ENCODE data around the gene SHROOM4.

GRCh38 chrX:50622751-50623150, 191.2 kb downstream of the SHROOM4 start:
- TF ChIP-seq, protein P1, sequence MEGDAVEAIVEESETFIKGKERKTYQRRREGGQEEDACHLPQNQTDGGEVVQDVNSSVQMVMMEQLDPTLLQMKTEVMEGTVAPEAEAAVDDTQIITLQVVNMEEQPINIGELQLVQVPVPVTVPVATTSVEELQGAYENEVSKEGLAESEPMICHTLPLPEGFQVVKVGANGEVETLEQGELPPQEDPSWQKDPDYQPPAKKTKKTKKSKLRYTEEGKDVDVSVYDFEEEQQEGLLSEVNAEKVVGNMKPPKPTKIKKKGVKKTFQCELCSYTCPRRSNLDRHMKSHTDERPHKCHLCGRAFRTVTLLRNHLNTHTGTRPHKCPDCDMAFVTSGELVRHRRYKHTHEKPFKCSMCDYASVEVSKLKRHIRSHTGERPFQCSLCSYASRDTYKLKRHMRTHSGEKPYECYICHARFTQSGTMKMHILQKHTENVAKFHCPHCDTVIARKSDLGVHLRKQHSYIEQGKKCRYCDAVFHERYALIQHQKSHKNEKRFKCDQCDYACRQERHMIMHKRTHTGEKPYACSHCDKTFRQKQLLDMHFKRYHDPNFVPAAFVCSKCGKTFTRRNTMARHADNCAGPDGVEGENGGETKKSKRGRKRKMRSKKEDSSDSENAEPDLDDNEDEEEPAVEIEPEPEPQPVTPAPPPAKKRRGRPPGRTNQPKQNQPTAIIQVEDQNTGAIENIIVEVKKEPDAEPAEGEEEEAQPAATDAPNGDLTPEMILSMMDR (IDR thresholded peaks at IDR 0.05) = no peak
- no peak for TF ChIP-seq POLR2A (IDR thresholded peaks at IDR 0.05)

All from body of pancreas (tissue), 4 donors.